Femur (tissue), 1 donor: ENCODE results near the gene FBXL15.
"Not testable (repeated sequence)": the region's sequence is repeated elsewhere in the genome, so short reads cannot be mapped to it uniquely, and the experiment has no call there.

Source experiments
- DNase-seq: peaks from one replicate; pipeline ENCODE4 v3.0.0-alpha.2; 2017

Gene FBXL15

DNA sequence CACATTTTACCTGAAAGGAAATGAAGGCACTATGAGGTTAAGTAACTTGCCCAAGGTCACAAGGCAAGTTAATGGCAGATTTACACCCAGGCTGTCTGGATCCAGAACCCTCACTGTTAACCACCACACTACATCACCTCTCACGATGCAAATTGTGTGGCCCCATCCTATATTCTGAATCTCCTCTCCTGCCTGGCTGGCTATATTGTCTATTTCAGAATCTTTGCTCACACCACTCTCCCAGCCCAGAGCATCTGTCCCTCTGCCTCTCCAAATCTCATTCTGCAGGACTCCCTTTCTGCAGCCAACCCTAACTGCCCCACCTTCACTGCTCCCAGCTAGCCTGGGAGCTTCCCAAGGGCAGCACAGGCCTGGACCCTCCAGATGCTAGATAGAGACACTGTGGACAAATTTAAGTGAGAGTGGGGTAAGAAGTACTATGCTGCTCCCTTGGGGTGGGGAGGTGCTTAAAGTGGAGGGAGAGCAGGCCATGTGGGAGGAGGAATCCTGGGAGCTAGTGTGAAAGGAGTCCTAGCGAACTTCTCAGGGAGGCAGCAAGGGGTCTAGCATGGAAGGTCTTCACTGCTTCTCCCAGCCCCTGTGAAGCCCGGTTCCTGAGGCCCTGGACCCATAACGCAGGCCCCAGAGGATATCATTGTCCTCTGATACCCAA, 11.0 kb downstream of the FBXL15 start:
- DNase-seq: no peak

DNA sequence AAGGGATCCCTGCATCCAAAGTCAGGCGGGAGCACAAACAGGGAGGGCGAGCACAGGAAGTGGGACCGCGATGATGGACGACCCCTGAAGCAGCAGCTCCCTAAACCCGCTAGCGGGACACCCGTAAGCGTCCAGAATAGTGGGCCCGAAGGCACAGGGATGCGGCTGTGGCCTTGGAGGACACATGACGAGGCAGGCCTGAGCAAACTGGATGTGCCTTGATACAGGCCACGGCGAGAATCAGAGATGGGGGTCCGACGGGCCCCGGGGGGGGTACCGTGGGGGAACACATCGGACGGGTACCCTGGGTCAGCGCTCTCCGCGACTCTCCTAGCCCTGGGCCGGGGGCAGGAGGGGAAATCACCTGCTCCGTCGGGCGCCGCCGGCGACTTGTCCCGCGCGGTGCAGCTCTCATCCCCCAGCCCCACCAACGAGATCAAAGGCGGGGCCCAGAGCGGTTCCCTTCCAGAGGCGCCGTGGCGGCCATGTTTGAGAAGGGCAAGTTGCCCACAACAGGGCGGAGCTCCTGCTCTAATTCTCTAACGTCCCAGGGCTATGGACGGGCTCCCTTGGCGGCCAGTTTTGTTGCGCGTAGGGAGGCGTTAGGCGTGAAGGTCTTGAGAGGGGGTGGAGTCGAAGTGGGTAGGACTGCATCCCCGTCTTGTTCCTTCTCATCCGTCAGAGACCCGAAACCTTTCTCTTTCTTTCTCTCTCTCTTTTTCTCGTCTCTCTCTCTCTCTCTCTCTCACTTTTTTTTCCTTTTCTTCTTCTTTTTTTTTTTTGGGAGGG, 11.7 kb downstream of the FBXL15 start, which contains the start of gene CUEDC2:
Gene CUEDC2 (minus strand): TSS at position 413 of the 789 bp plus-strand sequence. CDS start 7,386 bp downstream, outside the sequence.
- peak; percentile 98 for DNase-seq

DNA sequence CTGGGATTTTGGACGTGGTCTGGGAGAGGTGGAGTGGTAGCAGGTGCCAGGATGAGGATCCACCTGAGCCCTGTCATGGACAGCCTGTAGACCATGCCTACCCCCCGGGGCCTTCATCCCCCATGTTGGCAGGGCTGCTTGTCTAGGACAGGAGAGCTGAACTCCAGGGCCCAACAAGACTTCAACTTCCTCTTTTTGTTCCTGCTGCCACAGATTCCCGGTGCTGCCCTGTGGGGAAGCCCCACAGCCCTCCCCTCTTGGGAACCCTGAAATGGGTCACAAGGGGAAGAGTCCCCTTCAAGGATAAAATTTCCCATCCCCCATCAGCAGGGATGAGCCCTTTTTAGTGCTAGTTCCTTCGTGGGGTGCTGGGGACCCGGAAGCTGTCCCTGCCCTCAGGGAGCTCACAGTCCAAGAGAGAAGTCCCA, 13.0 kb downstream of the FBXL15 start:
- DNase-seq: no peak

DNA sequence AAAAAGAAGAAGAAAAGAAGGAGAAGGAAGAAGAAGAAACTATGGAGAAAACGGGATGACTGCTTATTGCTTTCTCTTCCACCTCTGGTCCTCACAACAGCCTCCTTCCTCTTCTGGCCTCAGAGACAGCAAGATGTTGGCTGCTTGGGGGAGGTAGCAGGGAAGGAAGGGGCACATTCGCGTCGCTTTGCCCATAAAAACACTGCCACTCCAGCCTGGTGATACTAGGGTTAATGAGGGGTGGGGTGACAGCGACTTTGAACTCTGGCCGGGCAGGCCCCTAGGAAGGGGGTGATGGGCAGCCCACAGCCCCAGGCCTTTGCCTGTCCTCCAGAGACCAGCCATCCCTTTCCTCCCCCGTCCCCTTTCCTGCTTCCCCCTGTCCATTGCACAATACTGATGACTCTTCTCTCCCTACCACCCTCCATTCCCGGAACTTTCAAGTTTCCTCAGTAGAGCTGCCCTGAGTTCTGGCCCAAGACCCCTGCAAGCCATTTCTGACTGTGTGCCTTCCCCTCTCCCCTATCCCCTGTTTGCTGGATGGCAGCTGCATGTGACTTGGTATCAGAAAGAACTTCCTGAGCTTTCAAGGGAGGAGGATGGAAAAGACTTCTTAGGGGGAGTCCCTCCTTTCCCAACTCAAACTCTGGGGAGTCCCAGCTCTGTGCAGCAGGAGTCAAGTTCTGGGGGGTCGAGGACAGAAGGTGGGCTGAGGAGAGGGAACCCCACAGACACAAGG, 13.9 kb downstream of the FBXL15 start:
- DNase-seq: no peak

DNA sequence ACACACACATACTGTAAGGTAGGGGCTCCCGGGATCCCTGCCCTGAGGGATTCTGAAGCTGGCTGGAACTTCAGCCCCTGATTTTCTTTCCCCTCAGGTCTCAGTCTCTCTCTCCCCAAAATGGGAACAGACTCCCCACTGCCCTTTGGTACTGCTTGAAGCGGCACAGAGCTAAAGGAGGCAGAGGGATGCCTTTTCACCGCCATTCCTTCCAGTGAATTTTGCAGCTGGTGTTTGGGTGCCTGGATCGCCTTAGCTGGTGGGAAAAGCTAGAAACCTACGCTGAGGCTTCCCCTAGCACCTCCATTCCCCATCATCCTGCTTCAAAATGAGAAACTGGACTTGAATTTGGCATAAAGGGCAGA, 14.5 kb downstream of the FBXL15 start:
- no peak for DNase-seq

DNA sequence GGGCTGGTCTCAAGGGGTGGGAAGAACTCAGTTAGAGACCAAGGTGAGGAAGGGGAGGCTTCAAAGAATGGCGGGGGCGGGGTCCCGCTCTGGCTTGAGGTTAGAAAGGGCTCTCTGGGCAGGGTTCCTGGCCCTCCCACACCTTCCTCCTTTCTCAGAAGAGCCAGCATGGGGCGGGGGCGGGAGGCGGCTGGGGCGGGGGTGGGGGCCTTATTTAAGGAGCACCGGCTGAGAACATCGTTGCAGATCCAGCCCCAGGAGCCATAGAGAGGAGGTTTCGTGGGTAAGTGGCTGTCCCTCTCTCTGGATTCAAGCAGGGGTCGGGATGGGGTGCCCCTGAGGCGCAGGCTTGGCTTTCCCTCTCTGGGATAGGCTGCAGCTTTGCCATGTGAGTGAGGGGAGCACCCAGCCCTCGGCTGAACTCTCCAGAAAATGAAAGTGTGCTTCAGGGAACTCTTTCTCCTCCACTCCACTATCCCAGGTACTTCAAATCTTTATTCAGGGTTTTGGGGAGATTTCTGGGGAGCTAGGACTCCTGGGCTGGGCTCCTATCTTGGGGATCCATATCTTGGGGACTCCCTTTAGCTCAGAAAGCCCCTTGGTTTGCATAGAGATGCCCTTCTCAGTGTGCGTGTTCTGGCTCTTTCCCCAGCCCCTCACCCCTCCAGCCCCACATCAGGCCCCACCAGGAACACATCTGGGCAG, 15.0 kb downstream of the FBXL15 start:
- DNase-seq: no peak

DNA sequence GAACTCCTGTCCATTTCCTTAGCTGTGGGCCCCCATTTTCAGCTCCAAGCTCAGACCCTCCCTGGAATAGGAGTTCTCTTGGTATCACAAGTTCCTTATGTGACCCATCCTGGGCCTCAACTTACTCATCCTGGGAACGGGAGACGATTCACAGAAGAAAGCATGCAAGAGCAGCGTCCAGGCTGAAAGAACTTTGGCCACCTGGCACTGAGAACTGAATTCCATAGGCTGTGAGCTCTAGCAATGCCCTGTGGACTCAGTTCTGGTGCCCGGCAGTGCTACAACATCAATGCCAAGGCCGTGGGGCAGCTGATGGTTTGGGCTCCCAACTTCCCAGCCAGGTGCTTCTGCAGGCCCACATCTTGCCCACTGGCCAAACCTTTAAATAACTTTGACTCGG, 15.7 kb downstream of the FBXL15 start:
- no peak for DNase-seq

DNA sequence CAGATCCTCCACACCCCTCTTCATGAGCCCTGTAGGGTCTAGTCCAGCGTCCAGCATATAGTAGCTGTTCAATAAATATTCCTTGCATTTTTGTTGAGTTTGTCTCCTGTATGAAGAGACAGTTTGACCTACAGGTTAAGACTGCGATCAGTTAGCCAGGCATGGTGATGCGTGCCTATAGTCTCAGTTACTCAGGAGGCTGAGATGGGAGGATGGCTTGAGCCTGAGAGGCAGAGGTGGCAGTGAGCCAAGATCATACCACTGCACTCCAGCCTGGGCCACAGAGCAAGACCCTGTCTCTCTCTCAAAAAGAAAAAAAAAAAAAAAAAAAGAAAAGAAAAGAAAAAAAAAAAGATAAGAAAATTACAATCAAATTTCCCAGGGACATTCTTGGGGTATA, 16.9 kb downstream of the FBXL15 start:
- DNase-seq: no peak

DNA sequence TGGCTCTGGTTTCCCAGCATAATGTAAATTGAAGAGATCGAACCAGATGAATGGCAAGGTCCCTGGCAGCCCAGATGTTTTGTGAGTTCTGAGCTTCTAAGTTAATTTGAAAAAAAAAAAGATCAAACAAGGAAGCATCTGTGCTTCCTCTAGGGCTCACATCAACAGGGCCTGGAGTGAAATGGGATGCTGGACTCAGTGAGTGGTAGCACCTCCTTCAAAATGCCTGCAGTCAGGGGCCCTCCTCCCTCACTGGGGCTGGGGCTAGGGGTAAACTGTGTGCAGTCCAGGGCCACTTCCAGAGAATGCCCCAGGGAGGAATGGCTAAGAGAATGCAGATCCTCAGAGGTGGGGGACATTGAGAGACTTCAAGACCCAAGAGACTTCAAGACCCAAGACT, 17.7 kb downstream of the FBXL15 start:
- DNase-seq: no peak

DNA sequence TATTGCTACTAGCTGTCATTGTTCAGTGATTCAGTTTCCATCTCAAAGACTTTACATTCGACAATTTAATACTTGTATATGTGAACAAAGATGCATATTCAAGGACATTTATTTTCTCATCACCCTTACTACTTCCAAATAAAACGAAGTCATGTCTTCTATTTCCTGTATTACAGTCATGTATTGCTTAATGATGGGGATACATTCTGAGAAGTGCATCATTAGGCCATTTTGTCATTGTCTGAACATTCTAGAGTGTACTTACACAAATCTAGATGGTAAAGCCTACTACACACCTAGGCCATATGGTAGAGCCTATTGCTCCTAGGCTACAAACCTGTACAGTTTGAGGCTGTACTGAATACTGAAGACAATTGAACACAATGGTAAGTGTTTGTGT, 24.2 kb downstream of the FBXL15 start:
- no peak for DNase-seq

DNA sequence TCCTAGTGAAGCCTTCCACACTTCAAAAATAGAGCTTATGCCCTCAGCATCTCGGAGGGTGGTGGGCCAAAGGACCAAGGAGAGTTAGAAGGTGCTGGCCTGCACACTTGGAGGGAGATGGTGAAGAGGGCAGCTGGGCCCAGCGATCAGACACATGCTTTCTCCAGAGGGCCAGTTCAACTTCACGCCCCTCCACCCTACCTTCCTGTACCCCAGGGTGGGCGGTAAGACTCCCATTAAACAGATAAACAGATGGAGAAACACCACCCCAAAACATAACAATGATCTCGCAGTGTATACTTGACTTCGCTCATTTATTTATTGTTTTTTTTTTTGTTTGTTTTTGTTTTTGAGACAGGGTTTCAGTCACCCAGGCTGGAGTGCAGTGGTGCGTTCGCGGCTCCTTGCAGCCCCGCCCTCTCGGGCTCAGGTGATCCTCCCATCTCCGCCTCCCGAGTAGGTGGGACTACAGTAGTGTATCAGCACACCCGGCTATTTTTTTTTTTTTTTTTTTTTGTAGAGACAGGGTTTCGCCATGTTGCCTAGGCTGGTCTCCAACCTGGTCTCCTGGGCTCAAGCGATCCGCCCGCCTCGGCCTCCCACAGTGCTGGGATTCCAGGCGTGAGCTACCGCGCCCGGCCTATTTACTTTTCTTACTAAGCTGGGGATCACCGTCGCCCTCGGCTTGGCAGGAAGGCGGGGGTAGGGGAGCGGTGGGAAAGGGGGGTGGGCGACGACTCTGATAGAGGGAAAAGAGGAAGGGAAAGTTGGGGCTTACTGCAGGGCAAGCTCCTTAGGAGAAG, 28.9 kb downstream of the FBXL15 start:
- peak; percentile 63 for DNase-seq

DNA sequence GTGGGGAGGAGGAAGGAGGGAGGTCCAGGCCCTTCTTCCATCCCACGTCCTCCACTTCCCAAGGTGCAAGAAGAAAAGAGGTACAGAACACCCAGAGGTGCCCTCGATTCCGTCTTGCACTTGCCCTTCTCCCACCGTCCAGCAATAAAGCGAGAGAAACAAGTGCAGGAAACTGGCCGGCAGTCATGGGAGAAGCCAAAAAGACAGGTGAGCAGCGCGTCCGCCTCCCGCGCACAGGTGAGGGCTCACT, 29.4 kb downstream of the FBXL15 start:
- DNase-seq: no peak

DNA sequence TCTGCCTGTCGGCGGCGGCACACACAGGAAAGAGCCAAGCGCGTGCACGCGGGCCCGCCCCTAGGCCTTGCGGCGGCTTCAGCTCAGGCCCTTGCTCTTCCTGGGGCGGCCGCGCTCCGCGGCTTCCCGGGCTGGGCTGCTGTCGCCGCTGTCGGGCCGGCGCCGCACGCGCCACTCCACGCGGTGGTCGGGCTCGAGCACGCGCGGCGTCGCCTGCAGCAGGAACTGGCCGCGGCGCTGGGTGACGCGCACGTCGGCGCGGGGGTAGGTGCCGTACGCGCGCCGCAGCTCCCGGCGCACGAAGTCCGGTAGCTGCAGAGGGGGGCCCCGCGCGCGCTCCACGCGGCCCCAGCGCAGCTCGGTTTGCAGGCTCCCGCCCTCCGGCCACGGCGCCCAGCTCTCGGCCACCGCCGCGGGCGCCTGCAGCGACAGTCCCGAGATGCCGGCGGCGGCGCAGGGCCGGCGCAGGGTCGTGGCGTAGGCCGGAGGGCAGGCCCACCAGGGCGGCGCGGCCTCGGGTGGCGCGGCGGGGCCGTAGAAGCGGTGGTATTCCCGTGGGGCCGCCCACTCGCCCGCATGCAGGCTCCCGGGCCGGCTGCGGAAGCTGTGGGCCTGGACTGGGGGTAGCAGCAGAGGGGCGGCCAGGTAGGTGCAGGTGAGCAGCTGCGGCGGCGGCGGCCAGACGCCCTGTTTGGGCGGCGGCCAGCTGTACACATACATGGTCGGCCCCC, 29.9 kb downstream of the FBXL15 start:
- DNase-seq: peak; percentile 87

DNA sequence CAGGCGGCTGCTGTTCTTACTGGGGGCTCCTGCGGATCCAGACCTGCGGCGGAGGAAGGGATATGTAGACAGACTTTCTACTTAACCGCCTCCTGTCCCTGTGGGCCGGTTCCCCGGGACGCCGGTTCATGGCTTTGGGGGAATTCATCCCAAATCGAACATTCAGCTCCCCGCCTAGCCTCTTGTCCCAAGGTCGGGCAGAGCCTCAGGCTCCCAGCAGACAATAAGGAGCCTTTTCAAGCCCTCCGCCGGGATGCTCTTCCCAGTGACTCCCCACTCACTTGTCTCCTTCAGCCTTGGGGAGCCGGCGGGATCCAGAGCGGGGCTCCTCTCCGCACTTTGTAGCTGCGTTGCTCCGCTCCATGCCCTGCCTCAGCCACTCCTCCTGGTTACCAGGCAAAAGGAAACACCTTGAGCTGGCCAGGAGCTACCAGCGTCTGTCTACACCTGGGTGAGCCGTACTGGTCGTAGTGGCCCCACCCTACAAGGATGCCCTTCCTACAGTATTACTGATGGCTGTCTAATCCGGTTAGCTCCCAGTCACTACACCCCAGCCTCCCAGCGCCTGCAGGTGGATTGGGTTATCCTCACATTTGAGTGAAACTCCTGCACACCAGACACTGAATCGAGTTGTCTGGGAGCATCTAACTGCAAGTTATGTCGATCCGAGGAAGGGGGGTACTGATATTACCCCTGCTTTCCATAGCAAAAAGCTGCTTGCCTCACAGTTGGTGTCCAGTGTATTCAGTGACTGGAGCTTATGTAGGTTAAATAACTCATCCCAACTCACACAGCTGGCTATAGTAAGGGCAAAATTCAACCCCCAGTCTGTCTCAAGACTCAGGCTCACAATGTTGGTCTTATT, 30.7 kb downstream of the FBXL15 start, which contains the start of gene C10orf95:
Gene C10orf95 (minus strand): TSS at position 439 of the 865 bp plus-strand sequence. CDS start 450 bp downstream, outside the sequence.
- no peak for DNase-seq

DNA sequence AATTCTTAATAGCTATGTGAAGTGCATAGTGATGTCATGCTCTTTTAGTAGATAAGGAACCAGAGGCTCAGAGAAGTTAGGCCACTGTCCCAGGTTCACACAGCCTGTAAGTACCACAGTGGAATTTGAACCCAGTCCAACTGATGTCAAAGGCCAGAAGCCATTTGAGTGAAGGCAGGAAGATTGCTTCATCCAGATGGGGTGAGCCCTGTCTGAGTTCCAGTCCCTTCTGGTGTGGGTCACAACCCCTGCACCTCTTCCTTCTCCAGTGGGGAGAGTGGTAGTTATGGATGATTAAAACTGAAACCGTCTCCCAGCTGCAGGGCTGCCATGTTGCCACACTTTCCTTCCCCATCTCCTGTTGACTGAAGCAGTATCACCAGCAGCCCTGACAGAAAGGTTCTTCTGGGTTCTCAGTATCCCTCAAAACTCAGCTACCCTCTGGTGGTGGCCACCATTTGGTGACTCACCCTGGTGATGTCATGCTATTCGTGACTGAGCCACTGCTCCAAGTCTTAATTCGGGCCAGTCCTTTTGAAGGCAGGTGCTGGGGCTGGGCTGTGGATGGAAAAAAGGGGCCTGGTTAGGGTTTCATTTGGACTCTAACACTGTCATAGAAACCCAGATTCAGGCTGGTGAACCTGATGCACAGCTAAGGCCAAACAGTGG, 32.2 kb downstream of the FBXL15 start:
- DNase-seq: no peak

DNA sequence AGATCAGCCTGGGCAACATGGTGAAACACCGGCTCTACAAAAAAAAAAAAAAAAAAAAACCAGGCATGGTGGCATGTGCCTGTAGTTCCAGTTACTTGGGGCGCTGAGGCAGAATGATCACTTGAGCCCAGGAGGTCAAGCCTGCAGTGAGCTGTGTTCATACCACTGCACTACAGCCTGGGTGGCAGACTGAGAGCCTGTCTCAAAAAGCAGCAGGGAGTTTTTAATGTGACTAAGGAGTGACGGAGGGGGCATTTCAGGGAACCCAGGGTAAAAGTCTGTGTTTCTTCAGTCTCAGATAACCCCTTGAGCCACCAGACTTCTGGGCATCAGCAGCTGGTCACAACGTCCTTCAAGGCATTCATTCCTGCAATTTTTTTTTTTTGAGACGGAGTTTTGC, 32.9 kb downstream of the FBXL15 start:
- no peak for DNase-seq

DNA sequence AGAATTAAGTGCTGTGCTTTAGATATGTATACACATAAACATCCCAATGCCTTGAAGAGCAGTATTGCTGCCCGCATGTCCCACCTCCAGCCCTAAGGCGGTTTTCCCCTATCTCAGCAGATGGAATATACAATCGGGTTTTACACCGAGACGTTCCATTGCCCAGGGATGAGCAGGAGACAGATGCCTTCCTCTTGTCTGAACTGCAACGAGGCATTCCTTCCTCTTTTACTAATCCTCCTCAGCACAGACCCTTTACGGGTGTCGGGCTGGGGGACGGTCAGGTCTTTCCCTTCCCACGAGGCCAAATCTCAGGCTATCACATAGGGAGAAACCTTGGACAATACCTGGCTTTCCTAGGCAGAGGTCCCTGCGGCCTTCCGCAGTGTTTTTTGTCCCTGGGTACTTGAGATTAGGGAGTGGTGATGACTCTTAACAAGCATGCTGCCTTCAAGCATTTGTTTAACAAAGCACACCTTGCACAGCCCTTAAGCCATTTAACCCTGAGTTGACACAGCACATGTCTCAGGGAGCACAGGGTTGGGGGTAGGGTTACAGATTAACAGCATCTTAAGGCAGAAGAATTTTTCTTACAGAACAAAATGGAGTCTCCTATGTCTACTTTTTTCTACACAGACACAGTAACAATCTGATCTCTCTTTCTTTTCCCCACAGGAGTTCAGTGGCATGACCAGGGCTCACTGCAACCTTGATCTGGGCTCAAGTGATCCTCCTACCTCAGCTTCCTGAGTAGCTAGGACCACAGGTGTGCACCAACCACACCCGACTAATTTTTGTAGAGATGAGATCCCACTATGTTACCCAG, 34.2 kb downstream of the FBXL15 start:
- DNase-seq: not testable (repeated sequence)

DNA sequence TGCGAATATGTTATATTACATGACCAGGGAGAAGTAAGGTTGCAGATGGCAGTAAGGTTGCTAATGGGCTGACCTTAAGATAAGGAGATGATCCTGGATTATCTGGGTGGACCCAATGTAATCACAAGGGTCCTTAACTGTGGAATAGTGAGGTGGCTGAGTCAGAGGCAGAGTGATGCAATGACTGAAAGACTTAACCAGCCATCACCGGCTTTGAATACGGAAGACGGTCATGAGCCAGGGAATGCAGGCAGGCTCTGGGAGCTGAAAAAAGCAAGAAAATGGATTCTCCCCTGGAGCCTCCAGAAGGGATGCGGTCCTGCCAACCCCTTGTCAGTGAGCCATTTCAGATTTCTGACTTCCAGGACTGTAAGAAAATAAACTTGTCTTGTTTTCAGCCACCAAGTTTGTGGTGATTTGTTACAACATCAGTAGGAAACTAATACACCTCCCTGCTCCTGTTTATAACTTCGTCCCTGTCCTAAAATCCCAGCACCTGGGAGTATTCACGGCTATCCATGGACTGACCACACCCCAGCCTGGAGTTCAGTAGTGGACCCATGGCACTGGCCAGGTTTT, 35.3 kb downstream of the FBXL15 start:
- no peak for DNase-seq
